H4 (cell line): ENCODE data around the gene GARIN3. TPM values are rescaled to one million over a fixed set of nuclear protein-coding genes. Genes with fewer than 3 reads are reported as not detected.

Experiments
- DNase-seq: peaks from one replicate; pipeline ENCODE4 v3.0.0-alpha.2; 2015; ENCODE audit warnings: low spot score
- total RNA-seq: library from RNA; depleted of rRNA; stranded (reverse); fragments of >200 nt; shearing (Covaris generic); gene quantifications from 2 replicates; pipeline ENCODE4 v1.2.3, GENCODE V29; 2014; rRNA removed

GARIN3 gene
- total RNA-seq, 1 experiment from 2014 or later = not detected

- no peak for DNase-seq
Observed at GRCh38 chr5:157143127-157143971, 22.7 kb downstream of the GARIN3 start.

- peak; percentile 98 for DNase-seq
Observed at GRCh38 chr5:157142317-157143126, 23.5 kb downstream of the GARIN3 start, which contains the start of gene MED7. Gene MED7, minus strand, starts transcription at chr5:157142865. Its CDS starts 3,434 bp downstream, at chr5:157139431.

- no peak for DNase-seq
Observed at GRCh38 chr5:157137691-157138090, 28.4 kb downstream of the GARIN3 start.

GRCh38 chr5:157132281-157132612, 33.8 kb downstream of the GARIN3 start:
- no peak for DNase-seq

- no peak for DNase-seq
Observed at GRCh38 chr5:157130925-157131324, 35.1 kb downstream of the GARIN3 start.

GRCh38 chr5:157121709-157122108, 44.4 kb downstream of the GARIN3 start:
- DNase-seq = no peak

- no peak for DNase-seq
Observed at GRCh38 chr5:157120102-157120501, 46.0 kb downstream of the GARIN3 start.

- DNase-seq = no peak
Observed at GRCh38 chr5:157116483-157116954, 49.5 kb downstream of the GARIN3 start.

GRCh38 chr5:157115502-157115901, 50.6 kb downstream of the GARIN3 start:
- no peak for DNase-seq

GRCh38 chr5:157115012-157115411, 51.1 kb downstream of the GARIN3 start:
- DNase-seq = no peak

- no peak for DNase-seq
Observed at GRCh38 chr5:157113002-157113401, 53.1 kb downstream of the GARIN3 start.

Other genes starting within 250 kb of the GARIN3 start
- gene TIMD4, start 203.0 kb downstream of the GARIN3 start, total RNA-seq = not detected in 2 replicates
- gene HAVCR1, start 107.1 kb downstream of the GARIN3 start, total RNA-seq = 0.04 and 0.29 TPM in 2 replicates
- 0.02 TPM in 1 of 2 replicates, not detected in the other for gene HAVCR2, start 57.2 kb downstream of the GARIN3 start, total RNA-seq
- 10.4 and 20.0 TPM in 2 replicates for gene MED7, start 23.4 kb downstream of the GARIN3 start, total RNA-seq
- gene ITK, start 14.6 kb upstream of the GARIN3 start, total RNA-seq = 0.02 TPM in 1 of 2 replicates, not detected in the other
- 4.5 and 10.6 TPM in 2 replicates for gene CYFIP2, start 99.9 kb upstream of the GARIN3 start, total RNA-seq